Upper lobe of left lung (tissue), 4 donors: ENCODE data around the gene GAP43.

Experiments
- EP300 ChIP-seq, 4 donors: sonication (generic); formaldehyde crosslinking; IDR thresholded peaks; one replicate each; pipeline ENCODE4 v1.5.1; 2017; ENCODE audit warnings: antibody characterized with exemption in 4 of 4, control low read depth in 2 of 4
- POLR2A ChIP-seq, 4 donors: fragments of 450-650 bp; IDR thresholded peaks; one replicate each; pipeline ENCODE4 v1.5.1; 2016 to 2017; ENCODE audit warnings: antibody characterized with exemption in 4 of 4, mild to moderate bottlenecking in 2 of 4
- POLR2AphosphoS5 ChIP-seq, 2 donors: sonication (generic); formaldehyde crosslinking; IDR thresholded peaks; one replicate each; pipeline ENCODE4 v1.5.1; 2017; ENCODE audit warnings: antibody characterized with exemption in 2 of 2
- TF ChIP-seq, protein P1 (sequence below), 6 experiments: fragments of 450-650 bp in 4 of 6; fragments of 200-600 bp in 2 of 6; sonication (generic) in 2 of 6; IDR thresholded peaks; one replicate each; pipeline ENCODE4 v1.5.1; 2016 to 2019; ENCODE audit warnings: antibody characterized with exemption in 6 of 6

DNA sequence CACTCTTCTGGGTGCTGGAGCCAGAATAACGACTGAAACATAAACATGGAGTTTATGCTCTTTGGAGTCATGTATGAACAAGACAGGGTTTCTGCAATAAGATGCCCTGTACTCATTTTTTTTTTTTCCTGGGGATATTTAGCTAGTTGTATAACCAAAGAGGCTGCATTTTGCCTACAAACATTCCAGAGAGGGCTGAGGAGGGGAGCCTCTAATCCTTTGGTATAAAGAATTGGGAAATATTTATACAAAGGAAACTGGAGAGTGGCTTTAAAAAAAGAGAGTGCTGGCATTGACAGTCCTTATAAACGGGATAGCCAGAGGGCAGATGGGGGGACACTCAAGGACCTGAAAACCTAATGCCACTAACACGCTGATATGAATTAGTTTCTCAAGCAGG is 32.4 kb upstream of the GAP43 start:
- TF ChIP-seq, protein P1, sequence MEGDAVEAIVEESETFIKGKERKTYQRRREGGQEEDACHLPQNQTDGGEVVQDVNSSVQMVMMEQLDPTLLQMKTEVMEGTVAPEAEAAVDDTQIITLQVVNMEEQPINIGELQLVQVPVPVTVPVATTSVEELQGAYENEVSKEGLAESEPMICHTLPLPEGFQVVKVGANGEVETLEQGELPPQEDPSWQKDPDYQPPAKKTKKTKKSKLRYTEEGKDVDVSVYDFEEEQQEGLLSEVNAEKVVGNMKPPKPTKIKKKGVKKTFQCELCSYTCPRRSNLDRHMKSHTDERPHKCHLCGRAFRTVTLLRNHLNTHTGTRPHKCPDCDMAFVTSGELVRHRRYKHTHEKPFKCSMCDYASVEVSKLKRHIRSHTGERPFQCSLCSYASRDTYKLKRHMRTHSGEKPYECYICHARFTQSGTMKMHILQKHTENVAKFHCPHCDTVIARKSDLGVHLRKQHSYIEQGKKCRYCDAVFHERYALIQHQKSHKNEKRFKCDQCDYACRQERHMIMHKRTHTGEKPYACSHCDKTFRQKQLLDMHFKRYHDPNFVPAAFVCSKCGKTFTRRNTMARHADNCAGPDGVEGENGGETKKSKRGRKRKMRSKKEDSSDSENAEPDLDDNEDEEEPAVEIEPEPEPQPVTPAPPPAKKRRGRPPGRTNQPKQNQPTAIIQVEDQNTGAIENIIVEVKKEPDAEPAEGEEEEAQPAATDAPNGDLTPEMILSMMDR (IDR thresholded peaks at IDR 0.05), result no peak
- no peak for TF ChIP-seq POLR2AphosphoS5 (IDR thresholded peaks at IDR 0.05)
- TF ChIP-seq POLR2A (IDR thresholded peaks at IDR 0.05), result no peak
- no peak for TF ChIP-seq EP300 (IDR thresholded peaks at IDR 0.05)
